Stomach (tissue), 9 donors: ENCODE results near the gene IPO9. TPM values are rescaled to one million over a fixed set of nuclear protein-coding genes. Genes with fewer than 3 reads are reported as not detected.

ENCODE experiments used
- DNase-seq, 2 donors: peaks; one replicate each; pipeline versions ENCODE4 v3.0.0 to v3.0.0-alpha.2; 2013 to 2019
- H3K27ac ChIP-seq, 5 donors: fragments of 200-600 bp in 4 of 5; sonication (generic) in 4 of 5; one replicate each; pipeline ENCODE4 v1.5.1; 2013 to 2019; ENCODE audit warnings: mild to moderate bottlenecking in 1 of 5, moderate library complexity in 1 of 5
- H3K27me3 ChIP-seq, 3 donors: fragments of 200-600 bp; sonication (generic); one replicate each; pipeline ENCODE4 v1.5.1; 2017 to 2019; ENCODE audit warnings: mixed run types in 1 of 3
- H3K36me3 ChIP-seq, 4 donors: fragments of 200-600 bp; sonication (generic); 1 replicate in 3 of 4; 2 replicates in 1 of 4; pipeline ENCODE4 v1.5.1; 2016 to 2019
- H3K4me1 ChIP-seq, 4 donors: fragments of 200-600 bp; sonication (generic); one replicate each; pipeline ENCODE4 v1.5.1; 2016 to 2019
- H3K4me3 ChIP-seq, 4 donors: fragments of 200-600 bp; sonication (generic) in 3 of 4; one replicate each; pipeline ENCODE4 v1.5.1; 2016 to 2019; ENCODE audit warnings: mild to moderate bottlenecking in 1 of 4
- H3K9me3 ChIP-seq, 4 donors: fragments of 200-600 bp; sonication (generic); one replicate each; pipeline ENCODE4 v1.5.1; 2016 to 2019
- EP300 ChIP-seq: sonication (generic); formaldehyde crosslinking; IDR thresholded peaks from one replicate; pipeline ENCODE4 v1.6.1; 2017; ENCODE audit warnings: antibody characterized with exemption
- POLR2A ChIP-seq, 4 donors: fragments of 450-650 bp; IDR thresholded peaks; one replicate each; pipeline ENCODE4 v1.6.1; 2016; ENCODE audit warnings: antibody characterized with exemption in 4 of 4, control low read depth in 2 of 4, mild to moderate bottlenecking in 1 of 4, moderate library complexity in 1 of 4
- POLR2AphosphoS5 ChIP-seq, 3 donors: sonication (generic); formaldehyde crosslinking; IDR thresholded peaks; one replicate each; pipeline ENCODE4 v1.6.1; 2016; ENCODE audit warnings: antibody characterized with exemption in 3 of 3
- WGBS, 5 donors: extraction: QIAGEN DNeasy Blood & Tissue Kit in 3 of 5; methylation state at CpG; one replicate each; pipeline versions ENCODE4 v1.1.5 to v1.1.7; 2013 to 2018; 5-methylcytosine and 5-hydroxymethylcytosine counted together
- intact Hi-C: fragments of 100-400 bp; cut with DNase I; formaldehyde crosslinking; loops from one replicate; pipeline ENCODE4 v1.15.1; 2023; ENCODE audit warnings: low total_unique reads
- polyA plus RNA-seq, 3 donors: library from polyadenylated mRNA; stranded (reverse); fragments of 200-250 nt; gene quantifications; one replicate each; pipeline ENCODE4 v1.2.3, GENCODE V29; 2013
- total RNA-seq, 5 donors: library from RNA; depleted of rRNA; stranded (reverse); fragments of >200 nt; gene quantifications; one replicate each; pipeline versions ENCODE4 v1.1.0 to v1.2.3, GENCODE V29; 2014 to 2016
- TF ChIP-seq, protein P1 (sequence below), 7 experiments: fragments of 450-650 bp in 4 of 7; fragments of 200-600 bp in 3 of 7; sonication (generic) in 3 of 7; IDR thresholded peaks; one replicate each; pipeline ENCODE4 v1.5.1; 2016 to 2019; ENCODE audit warnings: antibody characterized with exemption in 7 of 7, control low read depth in 2 of 7, mild to moderate bottlenecking in 1 of 7
- donor health status: healthy with polysubstance abuse.
- donor health status: Bipolar disorder and iron deficiency.
- donor health status: healthy.

The IPO9 gene
- total and polyA plus RNA-seq, 8 donors: 5.2 to 27.9 (median 12.1) TPM

- H3K27me3 ChIP-seq: no peaks in the 10 kb centered on the region
- peaks cover 76 to 99% (median 98%) of the 10 kb centered on the region in 4 donors for H3K36me3 ChIP-seq
- no peak overlapping the region for H3K27ac ChIP-seq
- no peak for DNase-seq
- no peak overlapping the region for H3K4me3 ChIP-seq
- H3K4me1 ChIP-seq: no peaks in the 10 kb centered on the region
- TF ChIP-seq POLR2AphosphoS5 (IDR thresholded peaks at IDR 0.05): no peak
- no peak for TF ChIP-seq EP300
- TF ChIP-seq, protein P1, sequence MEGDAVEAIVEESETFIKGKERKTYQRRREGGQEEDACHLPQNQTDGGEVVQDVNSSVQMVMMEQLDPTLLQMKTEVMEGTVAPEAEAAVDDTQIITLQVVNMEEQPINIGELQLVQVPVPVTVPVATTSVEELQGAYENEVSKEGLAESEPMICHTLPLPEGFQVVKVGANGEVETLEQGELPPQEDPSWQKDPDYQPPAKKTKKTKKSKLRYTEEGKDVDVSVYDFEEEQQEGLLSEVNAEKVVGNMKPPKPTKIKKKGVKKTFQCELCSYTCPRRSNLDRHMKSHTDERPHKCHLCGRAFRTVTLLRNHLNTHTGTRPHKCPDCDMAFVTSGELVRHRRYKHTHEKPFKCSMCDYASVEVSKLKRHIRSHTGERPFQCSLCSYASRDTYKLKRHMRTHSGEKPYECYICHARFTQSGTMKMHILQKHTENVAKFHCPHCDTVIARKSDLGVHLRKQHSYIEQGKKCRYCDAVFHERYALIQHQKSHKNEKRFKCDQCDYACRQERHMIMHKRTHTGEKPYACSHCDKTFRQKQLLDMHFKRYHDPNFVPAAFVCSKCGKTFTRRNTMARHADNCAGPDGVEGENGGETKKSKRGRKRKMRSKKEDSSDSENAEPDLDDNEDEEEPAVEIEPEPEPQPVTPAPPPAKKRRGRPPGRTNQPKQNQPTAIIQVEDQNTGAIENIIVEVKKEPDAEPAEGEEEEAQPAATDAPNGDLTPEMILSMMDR (IDR thresholded peaks at IDR 0.05): no peak
- no peak for TF ChIP-seq POLR2A (IDR thresholded peaks at IDR 0.05)
- intact Hi-C loops: no loop called here
- H3K9me3 ChIP-seq: no peaks in the 10 kb centered on the region
- WGBS, 5 donors: 83 to 92% (median 87%) methylated on average over 11 of the region's 11 CpGs
Observed at GRCh38 chr1:201807958-201808632, 20.9 kb upstream of the IPO9 start.

DNA sequence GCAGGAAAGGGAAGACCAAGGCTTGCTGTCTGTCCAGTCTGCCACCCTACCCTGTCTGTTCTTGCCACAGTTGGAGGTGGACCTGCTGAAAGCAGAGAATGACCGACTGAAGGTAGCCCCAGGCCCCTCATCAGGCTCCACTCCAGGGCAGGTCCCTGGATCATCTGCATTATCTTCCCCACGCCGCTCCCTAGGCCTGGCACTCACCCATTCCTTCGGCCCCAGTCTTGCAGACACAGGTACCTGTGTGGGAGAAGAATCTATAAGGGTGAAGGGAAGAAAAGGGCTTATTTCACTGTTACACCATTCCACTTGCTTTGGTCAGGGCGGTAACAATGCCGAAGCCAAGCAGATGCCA lies 20.3 kb upstream of the IPO9 start:
- TF ChIP-seq POLR2A (IDR thresholded peaks at IDR 0.05) (no peak), POLR2AphosphoS5 (IDR thresholded peaks at IDR 0.05) (no peak), EP300 (no peak)
- TF ChIP-seq, protein P1 (IDR thresholded peaks at IDR 0.05): no peak
- intact Hi-C loops: no loop called here
- H3K36me3 ChIP-seq: peaks cover 80 to 100% (median 100%) of the 10 kb centered on the region in 4 donors

DNA sequence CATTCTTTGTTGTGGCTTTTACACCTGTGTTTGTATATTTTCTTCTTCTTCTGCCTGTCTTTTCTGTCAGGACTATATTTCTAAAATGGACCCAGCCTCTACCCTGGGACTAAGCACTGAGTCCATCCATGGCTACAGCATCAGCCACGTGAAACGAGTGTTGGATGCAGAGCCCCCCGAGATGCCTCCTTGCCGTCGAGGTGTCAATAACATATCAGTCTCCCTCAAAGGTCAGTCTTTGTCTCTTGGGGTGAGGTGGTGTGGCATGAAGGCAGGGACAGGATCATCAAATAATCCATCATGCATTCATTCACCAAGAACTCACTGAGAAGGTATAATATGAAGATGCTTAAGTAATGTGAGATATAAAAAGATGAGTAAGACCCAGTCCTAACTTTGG lies 19.1 kb upstream of the IPO9 start:
- Histone ChIP-seq H3K36me3 (peaks cover 71 to 98% (median 96%) of the 10 kb centered on the region in 4 donors), H3K27ac (no peak overlapping the region), H3K27me3 (no peaks in the 10 kb centered on the region), H3K4me1 (no peaks in the 10 kb centered on the region), H3K9me3 (no peaks in the 10 kb centered on the region), H3K4me3 (no peak overlapping the region)
- intact Hi-C loops: no loop called here
- 90 to 95% (median 91%) methylated on average over 5 of the region's 5 CpGs for WGBS, 5 donors
- TF ChIP-seq POLR2AphosphoS5 (IDR thresholded peaks at IDR 0.05) (no peak), POLR2A (IDR thresholded peaks at IDR 0.05) (no peak), EP300 (no peak)
- TF ChIP-seq, protein P1 (IDR thresholded peaks at IDR 0.05): no peak
- DNase-seq: no peak

More for the DNA sequence above, 20.3 kb upstream of the IPO9 start:
- H3K27ac ChIP-seq: no peak overlapping the region
- WGBS, 5 donors: 88 to 97% (median 97%) methylated on average over 6 of the region's 6 CpGs
- no peaks in the 10 kb centered on the region for H3K27me3 ChIP-seq
- DNase-seq: no peak
- no peaks in the 10 kb centered on the region for H3K9me3 ChIP-seq
- H3K4me3 ChIP-seq: no peak overlapping the region
- no peaks in the 10 kb centered on the region for H3K4me1 ChIP-seq

DNA sequence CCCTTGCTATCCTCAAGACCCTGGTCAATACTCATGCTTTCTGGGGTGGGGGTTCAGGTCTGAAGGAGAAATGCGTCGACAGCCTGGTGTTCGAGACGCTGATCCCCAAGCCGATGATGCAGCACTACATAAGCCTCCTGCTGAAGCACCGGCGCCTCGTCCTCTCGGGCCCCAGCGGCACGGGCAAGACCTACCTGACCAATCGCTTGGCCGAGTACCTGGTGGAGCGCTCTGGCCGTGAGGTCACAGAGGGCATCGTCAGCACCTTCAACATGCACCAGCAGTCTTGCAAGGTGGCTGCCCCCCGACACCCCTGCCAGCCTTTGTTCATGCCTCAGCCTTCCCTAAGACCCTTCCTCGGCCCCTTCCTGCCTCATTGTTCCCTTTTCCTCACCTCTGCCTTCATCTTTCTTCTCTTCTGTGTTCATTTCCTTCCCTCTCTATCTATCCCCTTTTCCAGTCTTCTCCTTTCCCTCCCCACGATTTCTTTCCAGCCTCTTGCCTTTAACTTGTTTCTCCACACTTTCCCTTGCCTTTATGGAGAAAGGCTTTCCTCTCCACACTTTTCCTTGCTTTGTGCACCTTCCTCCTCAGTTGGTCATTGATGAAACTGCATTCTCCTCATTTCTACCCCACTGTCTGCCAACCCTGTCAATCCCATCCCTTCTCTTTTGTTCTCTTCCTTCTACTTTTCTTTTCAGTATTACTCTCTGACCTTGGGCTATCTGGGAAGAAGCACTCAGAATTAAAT lies 18.3 kb upstream of the IPO9 start:
- DNase-seq: no peak
- Histone ChIP-seq H3K27me3 (no peaks in the 10 kb centered on the region), H3K36me3 (peaks cover 66 to 98% (median 95%) of the 10 kb centered on the region in 4 donors), H3K27ac (no peak overlapping the region), H3K9me3 (no peaks in the 10 kb centered on the region), H3K4me3 (no peak overlapping the region), H3K4me1 (no peaks in the 10 kb centered on the region)
- WGBS, 5 donors: 93 to 95% (median 94%) methylated on average over 13 to 19 of the region's 19 CpGs
- TF ChIP-seq POLR2AphosphoS5 (IDR thresholded peaks at IDR 0.05) (no peak), POLR2A (IDR thresholded peaks at IDR 0.05) (no peak), EP300 (no peak)
- TF ChIP-seq, protein P1 (IDR thresholded peaks at IDR 0.05): no peak
- intact Hi-C loops: no loop called here
